Measurements from ENCODE around the gene SLU7. TPM values are rescaled to one million over a fixed set of nuclear protein-coding genes. Genes with fewer than 3 reads are reported as not detected.
A peak's percentile ranks its signal among the peaks of the same experiment; 100 is the strongest.

The SLU7 gene
- total RNA-seq, 4 donors from 2014 or later = 43.5 to 82.0 (median 69.5) TPM

- Histone ChIP-seq H3K9me3 (no peaks in the 10 kb centered on the region), H3K36me3 (no peaks in the 10 kb centered on the region), H3K4me1 (peaks cover 18 to 37% (median 30%) of the 10 kb centered on the region in 4 donors), H3K27me3 (no peaks in the 10 kb centered on the region), H3K4me3 (no peak overlapping the region), H3K27ac (replicated peaks in 1 of 4) (peak overlapping the region; percentile 47 to 71 (median 56))
- intact Hi-C loops (cut with DNase I) = no loop called here
- TF ChIP-seq CTCF (IDR thresholded peaks at IDR 0.05) (no peak), POLR2AphosphoS5 (IDR thresholded peaks at IDR 0.05) (no peak), EP300 (IDR thresholded peaks at IDR 0.05) (no peak), POLR2A (IDR thresholded peaks at IDR 0.05; ENCODE audit: low read depth) (no peak)
- DNase-seq (ENCODE audit: extremely low spot score) = no peak
- WGBS = 66% methylated on average over 3 of the region's 3 CpGs
These were observed 55.7 kb downstream of the SLU7 start for GRCh38 chr5:160363211-160363610.

- no peak for DNase-seq (ENCODE audit: extremely low spot score)
- Histone ChIP-seq H3K4me3 (no peak overlapping the region), H3K4me1 (peaks cover 32 to 45% (median 43%) of the 10 kb centered on the region in 4 donors), H3K27me3 (no peaks in the 10 kb centered on the region), H3K27ac (replicated peaks in 1 of 4) (no peak overlapping the region), H3K36me3 (no peaks in the 10 kb centered on the region), H3K9me3 (no peaks in the 10 kb centered on the region)
- TF ChIP-seq POLR2AphosphoS5 (IDR thresholded peaks at IDR 0.05) = no peak
- no peak for TF ChIP-seq CTCF (IDR thresholded peaks at IDR 0.05)
- no peak for TF ChIP-seq POLR2A (IDR thresholded peaks at IDR 0.05; ENCODE audit: low read depth)
- no peak for TF ChIP-seq EP300 (IDR thresholded peaks at IDR 0.05)
- intact Hi-C loops (cut with DNase I) = no loop called here
- 93% methylated on average over 5 of the region's 9 CpGs for WGBS
These were observed 57.2 kb downstream of the SLU7 start for GRCh38 chr5:160361624-160362228.

- H3K4me3 ChIP-seq = no peak overlapping the region
- 80% methylated on average over 3 of the region's 3 CpGs for WGBS
- no peaks in the 10 kb centered on the region for H3K9me3 ChIP-seq
- no peaks in the 10 kb centered on the region for H3K27me3 ChIP-seq
- no peak for DNase-seq (ENCODE audit: extremely low spot score)
- intact Hi-C loops (cut with DNase I) = no loop called here
- H3K27ac ChIP-seq (replicated peaks in 1 of 4) = peak overlapping the region in 1 of 4 donors; percentile 37
- H3K36me3 ChIP-seq = no peaks in the 10 kb centered on the region
- H3K4me1 ChIP-seq = peaks cover 33 to 49% (median 49%) of the 10 kb centered on the region in 4 donors
- no peak for TF ChIP-seq EP300 (IDR thresholded peaks at IDR 0.05)
- TF ChIP-seq POLR2A (IDR thresholded peaks at IDR 0.05; ENCODE audit: low read depth) = no peak
- no peak for TF ChIP-seq CTCF (IDR thresholded peaks at IDR 0.05)
- no peak for TF ChIP-seq POLR2AphosphoS5 (IDR thresholded peaks at IDR 0.05)
These were observed 58.6 kb downstream of the SLU7 start for GRCh38 chr5:160360310-160360709.

- WGBS = 65% methylated on average over 4 of the region's 4 CpGs
- peaks cover 0 to 2% (median 0%) of the 10 kb centered on the region in 4 donors for H3K36me3 ChIP-seq
- DNase-seq (ENCODE audit: extremely low spot score) = no peak
- no peaks in the 10 kb centered on the region for H3K9me3 ChIP-seq
- intact Hi-C loops (cut with DNase I) = no loop called here
- no peak overlapping the region for H3K4me3 ChIP-seq
- no peaks in the 10 kb centered on the region for H3K27me3 ChIP-seq
- H3K4me1 ChIP-seq = peaks cover 33 to 49% (median 49%) of the 10 kb centered on the region in 4 donors
- H3K27ac ChIP-seq (replicated peaks in 1 of 4) = peak overlapping the region in 2 of 4 donors; percentile 10 to 37
- TF ChIP-seq EP300 (IDR thresholded peaks at IDR 0.05) (no peak), POLR2AphosphoS5 (IDR thresholded peaks at IDR 0.05) (no peak), CTCF (IDR thresholded peaks at IDR 0.05) (no peak), POLR2A (IDR thresholded peaks at IDR 0.05; ENCODE audit: low read depth) (no peak)
These were observed 59.1 kb downstream of the SLU7 start for GRCh38 chr5:160359816-160360215.

GRCh38 chr5:160359242-160359641, 59.6 kb downstream of the SLU7 start:
- Histone ChIP-seq H3K27me3 (no peaks in the 10 kb centered on the region), H3K4me1 (peaks cover 33 to 50% (median 49%) of the 10 kb centered on the region in 4 donors), H3K4me3 (no peak overlapping the region), H3K27ac (replicated peaks in 1 of 4) (peak overlapping the region in 2 of 4 donors; percentile 10 to 37), H3K36me3 (peaks cover 0 to 3% (median 0%) of the 10 kb centered on the region in 4 donors), H3K9me3 (no peaks in the 10 kb centered on the region)
- 5% methylated on average over 1 of the region's 1 CpG for WGBS
- TF ChIP-seq POLR2AphosphoS5 (IDR thresholded peaks at IDR 0.05) = no peak
- no peak for TF ChIP-seq EP300 (IDR thresholded peaks at IDR 0.05)
- TF ChIP-seq CTCF (IDR thresholded peaks at IDR 0.05) = no peak
- TF ChIP-seq POLR2A (IDR thresholded peaks at IDR 0.05; ENCODE audit: low read depth) = no peak
- intact Hi-C loops (cut with DNase I) = no loop called here
- DNase-seq (ENCODE audit: extremely low spot score) = no peak
